ENCODE results near the gene SOX10.

- TF ChIP-seq CTCF (IDR thresholded peaks at IDR 0.05; ENCODE audit: borderline replicate concordance, extremely low read depth, low read length, poor library complexity, severe bottlenecking): no peak
- TF ChIP-seq EZH2 (IDR thresholded peaks at IDR 0.05; ENCODE audit: borderline replicate concordance, low read depth, low read length, severe bottlenecking): no peak
Observed at GRCh38 chr22:37994049-37994448, 9.7 kb upstream of the SOX10 start.
